Measurements from ENCODE around the gene ACACB. TPM values are rescaled to one million over a fixed set of nuclear protein-coding genes. Genes with fewer than 3 reads are reported as not detected.

The ACACB gene
- total RNA-seq, 3 donors from 2014 or later (not counting 1 experiment from before 2014, with no cell fraction given): 4.1 to 14.3 (median 8.4) TPM

- Histone ChIP-seq H3K36me3 (ENCODE audit: control insufficient read depth, insufficient read depth, low read length) (no peaks in the 10 kb centered on the region), H3K27ac (ENCODE audit: low read length) (no peak overlapping the region), H3K9me3 (ENCODE audit: control insufficient read depth, insufficient read depth, low read length) (no peaks in the 10 kb centered on the region), H3K4me1 (ENCODE audit: control insufficient read depth, insufficient read depth, low read length) (peaks cover 3% of the 10 kb centered on the region), H3K4me3 (ENCODE audit: low read length) (no peak overlapping the region), H3K27me3 (ENCODE audit: control insufficient read depth, insufficient read depth, low read length) (no peaks in the 10 kb centered on the region)
- no peak for TF ChIP-seq CTCF (IDR thresholded peaks at IDR 0.05)
- H3K27me3 Mint-ChIP-seq (ENCODE audit: low read depth in 2 of 2): peaks cover 7 to 13% of the 10 kb centered on the region in 2 donors
- ATAC-seq (no peak), DNase-seq (no peak)
- H3K27ac Mint-ChIP-seq: no peak overlapping the region
- H3K9me3 Mint-ChIP-seq: no peaks in the 10 kb centered on the region
- 93% methylated on average over 5 of the region's 5 CpGs for WGBS (ENCODE audit: insufficient coverage)
- no peaks in the 10 kb centered on the region for H3K4me1 Mint-ChIP-seq
- intact Hi-C loops (cut with micrococcal nuclease): no loop called here
- H3K4me3 Mint-ChIP-seq: no peak overlapping the region
- no peaks in the 10 kb centered on the region for H3K36me3 Mint-ChIP-seq
Observed at GRCh38 chr12:109276160-109276559, 159.8 kb downstream of the ACACB start.

- Mint-ChIP-seq H3K4me1 (no peaks in the 10 kb centered on the region), H3K9me3 (no peaks in the 10 kb centered on the region), H3K36me3 (no peaks in the 10 kb centered on the region), H3K4me3 (no peak overlapping the region), H3K27ac (no peak overlapping the region), H3K27me3 (ENCODE audit: low read depth in 2 of 2) (peaks cover 6 to 7% of the 10 kb centered on the region in 2 donors)
- intact Hi-C loops (cut with micrococcal nuclease): no loop called here
- H3K27ac ChIP-seq (ENCODE audit: low read length): no peak overlapping the region
- TF ChIP-seq CTCF (IDR thresholded peaks at IDR 0.05): no peak
- H3K27me3 ChIP-seq (ENCODE audit: control insufficient read depth, insufficient read depth, low read length): no peaks in the 10 kb centered on the region
- no peaks in the 10 kb centered on the region for H3K9me3 ChIP-seq (ENCODE audit: control insufficient read depth, insufficient read depth, low read length)
- no peak for DNase-seq
- no peak overlapping the region for H3K4me3 ChIP-seq (ENCODE audit: low read length)
- 91% methylated on average over 8 of the region's 8 CpGs for WGBS (ENCODE audit: insufficient coverage)
- ATAC-seq: no peak
- H3K4me1 ChIP-seq (ENCODE audit: control insufficient read depth, insufficient read depth, low read length): peaks cover 3% of the 10 kb centered on the region
- H3K36me3 ChIP-seq (ENCODE audit: control insufficient read depth, insufficient read depth, low read length): no peaks in the 10 kb centered on the region
Observed at GRCh38 chr12:109277255-109277898, 161.0 kb downstream of the ACACB start.

- Mint-ChIP-seq H3K4me1 (no peaks in the 10 kb centered on the region), H3K9me3 (no peaks in the 10 kb centered on the region), H3K4me3 (no peak overlapping the region), H3K36me3 (no peaks in the 10 kb centered on the region), H3K27ac (no peak overlapping the region), H3K27me3 (ENCODE audit: low read depth in 2 of 2) (peaks cover 6 to 7% of the 10 kb centered on the region in 2 donors)
- no peaks in the 10 kb centered on the region for H3K27me3 ChIP-seq (ENCODE audit: control insufficient read depth, insufficient read depth, low read length)
- no peaks in the 10 kb centered on the region for H3K9me3 ChIP-seq (ENCODE audit: control insufficient read depth, insufficient read depth, low read length)
- no peak overlapping the region for H3K27ac ChIP-seq (ENCODE audit: low read length)
- WGBS (ENCODE audit: insufficient coverage): 85% methylated on average over 14 of the region's 15 CpGs
- peaks cover 3% of the 10 kb centered on the region for H3K4me1 ChIP-seq (ENCODE audit: control insufficient read depth, insufficient read depth, low read length)
- H3K4me3 ChIP-seq (ENCODE audit: low read length): no peak overlapping the region
- TF ChIP-seq CTCF (IDR thresholded peaks at IDR 0.05): no peak
- no peak for ATAC-seq
- intact Hi-C loops (cut with micrococcal nuclease): no loop called here
- no peaks in the 10 kb centered on the region for H3K36me3 ChIP-seq (ENCODE audit: control insufficient read depth, insufficient read depth, low read length)
- no peak for DNase-seq
Observed at GRCh38 chr12:109277899-109278762, 161.7 kb downstream of the ACACB start.

Measured in natural killer cell (primary cell).